Natural killer cell treated with Interleukin-12 subunit alpha and Interleukin-12 subunit beta and Interleukin-15 and Interleukin-18, amount 100 ng/mL, for 72 hours (primary cell): ENCODE data around the gene TFDP2. TPM values are rescaled to one million over a fixed set of nuclear protein-coding genes. Genes with fewer than 3 reads are reported as not detected.
"Not testable (repeated sequence)": the region's sequence is repeated elsewhere in the genome, so short reads cannot be mapped to it uniquely, and the experiment has no call there.

ENCODE experiments used
- ATAC-seq, 2 donors: fragments of 150-1000 bp; cut with Tn5 transposase in 1 of 2; sonication (Bioruptor Pico), chemical (Tn5 transposase) in 1 of 2; 2 replicates each; pipeline ENCODE4 v1.10.0; 2021
- DNase-seq: peaks from one replicate; pipeline ENCODE4 v3.0.0; 2022; ENCODE audit warnings: low spot score
- H3K27ac Mint-ChIP-seq, 2 donors: 1 replicate in 1 of 2; 2 replicates in 1 of 2; pipeline ENCODE4 v1.8.0; 2022; ENCODE audit warnings: mixed read lengths in 2 of 2, mild to moderate bottlenecking in 1 of 2, moderate library complexity in 1 of 2
- H3K27me3 Mint-ChIP-seq, 2 donors: 1 replicate in 1 of 2; 2 replicates in 1 of 2; pipeline ENCODE4 v1.8.0; 2022; ENCODE audit warnings: mixed read lengths in 2 of 2
- H3K36me3 Mint-ChIP-seq: one replicate; pipeline ENCODE4 v1.8.0; 2022; ENCODE audit warnings: mixed read lengths
- H3K4me1 Mint-ChIP-seq, 2 donors: 1 replicate in 1 of 2; 2 replicates in 1 of 2; pipeline ENCODE4 v1.8.0; 2022; ENCODE audit warnings: low read depth in 2 of 2, mixed read lengths in 2 of 2, mild to moderate bottlenecking in 1 of 2
- H3K4me3 Mint-ChIP-seq: one replicate; pipeline ENCODE4 v1.8.0; 2022; ENCODE audit warnings: mixed read lengths
- H3K9me3 Mint-ChIP-seq: 2 replicates; pipeline ENCODE4 v1.8.0; 2022; ENCODE audit warnings: mixed read lengths
- total RNA-seq, 2 donors: library from RNA; stranded (reverse); gene quantifications; one replicate each; pipeline ENCODE4 v1.2.3, GENCODE V29; 2022

The TFDP2 gene
- total RNA-seq, 2 donors from 2014 or later = 37.1 to 47.8 TPM

GRCh38 chr3:141920701-141921100 is 228.6 kb downstream of the TFDP2 start:
- H3K27me3 Mint-ChIP-seq = no peaks in the 10 kb centered on the region
- H3K4me1 Mint-ChIP-seq = no peaks in the 10 kb centered on the region
- H3K9me3 Mint-ChIP-seq = no peaks in the 10 kb centered on the region
- ATAC-seq = no peak
- no peak overlapping the region for H3K4me3 Mint-ChIP-seq
- no peak overlapping the region for H3K27ac Mint-ChIP-seq
- peaks cover 13% of the 10 kb centered on the region for H3K36me3 Mint-ChIP-seq
- DNase-seq = no peak

GRCh38 chr3:141915766-141916165 is 233.6 kb downstream of the TFDP2 start:
- no peak overlapping the region for H3K27ac Mint-ChIP-seq
- H3K9me3 Mint-ChIP-seq = peaks cover 3% of the 10 kb centered on the region
- no peak overlapping the region for H3K4me3 Mint-ChIP-seq
- ATAC-seq (no peak), DNase-seq (no peak)
- H3K4me1 Mint-ChIP-seq = peaks cover 2 to 5% of the 10 kb centered on the region in 2 donors
- H3K27me3 Mint-ChIP-seq = no peaks in the 10 kb centered on the region
- H3K36me3 Mint-ChIP-seq = peaks cover 17% of the 10 kb centered on the region

DNA sequence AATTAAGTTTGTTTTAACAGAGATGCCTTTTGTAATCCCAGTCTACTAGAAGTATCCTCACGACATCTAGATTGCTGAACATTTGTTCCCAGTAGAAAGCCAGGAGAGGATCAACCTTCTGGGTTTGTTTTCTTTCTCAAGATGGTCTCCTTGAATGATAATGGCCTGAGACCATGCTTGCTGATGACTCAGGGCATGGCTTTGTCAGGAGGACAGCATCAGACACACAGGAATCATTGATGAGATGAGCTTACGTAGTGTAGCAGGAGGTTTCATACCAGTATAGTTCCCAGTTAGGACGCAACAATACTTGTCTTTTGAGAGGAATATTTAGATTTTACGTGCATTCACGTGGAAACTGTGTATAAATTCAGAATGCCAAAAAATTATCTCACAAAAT is 234.3 kb downstream of the TFDP2 start:
- H3K36me3 Mint-ChIP-seq = peaks cover 17% of the 10 kb centered on the region
- ATAC-seq (no peak), DNase-seq (no peak)
- H3K27ac Mint-ChIP-seq = no peak overlapping the region
- H3K27me3 Mint-ChIP-seq = no peaks in the 10 kb centered on the region
- no peak overlapping the region for H3K4me3 Mint-ChIP-seq
- H3K9me3 Mint-ChIP-seq = peaks cover 3% of the 10 kb centered on the region
- H3K4me1 Mint-ChIP-seq = peaks cover 2 to 9% of the 10 kb centered on the region in 2 donors

DNA sequence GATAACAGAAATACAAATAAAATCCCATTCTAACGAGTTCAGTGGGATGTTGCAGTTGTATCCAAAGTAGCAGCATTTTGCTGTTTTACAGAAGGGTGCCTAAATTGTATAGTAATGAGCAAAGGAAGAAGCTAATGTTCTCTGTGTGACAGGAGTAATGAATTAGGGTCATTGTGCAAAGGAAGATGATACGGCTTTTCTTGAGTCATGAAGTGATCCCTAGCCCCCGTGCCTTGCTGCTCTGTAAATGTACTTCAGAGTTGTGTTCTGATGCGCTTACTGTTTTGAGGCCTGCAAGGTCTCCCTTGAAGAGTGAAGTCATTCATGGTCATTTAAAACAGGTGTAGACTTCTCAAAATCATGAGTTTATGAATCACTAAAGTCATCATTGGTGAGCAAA is 235.0 kb downstream of the TFDP2 start:
- peaks cover 20% of the 10 kb centered on the region for H3K36me3 Mint-ChIP-seq

DNA sequence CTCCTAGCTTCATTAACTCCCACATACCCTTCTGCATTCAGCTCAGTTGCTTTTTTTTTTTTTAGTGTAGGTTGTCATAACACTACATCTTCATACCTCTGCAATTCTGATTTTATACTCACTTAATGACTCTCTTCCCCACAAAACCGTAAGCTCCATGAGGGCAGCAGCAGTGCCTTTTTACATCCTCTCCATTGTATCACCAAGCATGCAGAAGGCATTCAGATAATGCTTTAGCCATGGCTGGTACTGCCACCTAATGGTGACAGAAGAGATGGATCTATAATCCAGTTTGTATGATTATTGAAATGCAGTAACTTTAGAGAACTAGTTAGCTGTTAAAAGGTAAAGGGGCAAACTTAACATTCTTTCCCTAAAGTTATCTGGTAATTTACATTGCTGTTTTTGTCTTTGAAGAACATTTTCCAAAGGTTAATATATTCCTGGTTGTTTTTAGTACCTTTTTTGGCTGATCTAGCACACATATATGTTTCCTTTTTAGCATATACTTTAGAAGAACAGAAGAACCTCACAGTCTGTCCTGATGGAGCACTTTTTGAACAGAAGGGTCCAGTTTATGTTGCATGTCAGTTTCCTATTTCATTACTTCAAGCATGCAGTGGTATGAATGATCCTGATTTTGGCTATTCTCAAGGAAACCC is 236.1 kb downstream of the TFDP2 start:
- Mint-ChIP-seq H3K36me3 (peaks cover 30% of the 10 kb centered on the region), H3K4me3 (no peak overlapping the region), H3K27me3 (no peaks in the 10 kb centered on the region), H3K4me1 (peaks cover 8 to 18% of the 10 kb centered on the region in 2 donors), H3K27ac (no peak overlapping the region), H3K9me3 (peaks cover 3% of the 10 kb centered on the region)
- ATAC-seq (peak in 1 of 2 donors; percentile 66), DNase-seq (peak; percentile 63)

More for the DNA sequence above, 235.0 kb downstream of the TFDP2 start:
- no peak for DNase-seq
- ATAC-seq = no peak
- H3K4me1 Mint-ChIP-seq = peaks cover 6 to 11% of the 10 kb centered on the region in 2 donors
- no peak overlapping the region for H3K4me3 Mint-ChIP-seq
- H3K9me3 Mint-ChIP-seq = peaks cover 3% of the 10 kb centered on the region
- H3K27ac Mint-ChIP-seq = no peak overlapping the region
- no peaks in the 10 kb centered on the region for H3K27me3 Mint-ChIP-seq

- not testable (repeated sequence) for H3K27ac Mint-ChIP-seq, ATAC-seq, DNase-seq, H3K9me3 Mint-ChIP-seq, H3K27me3 Mint-ChIP-seq, H3K4me3 Mint-ChIP-seq
- H3K4me1 Mint-ChIP-seq = peaks cover 10 to 23% of the 10 kb centered on the region in 2 donors
- H3K36me3 Mint-ChIP-seq = peaks cover 27% of the 10 kb centered on the region
Measured at GRCh38 chr3:141909986-141910385, 239.4 kb downstream of the TFDP2 start.

- no peak overlapping the region for H3K27ac Mint-ChIP-seq
- peaks cover 27% of the 10 kb centered on the region for H3K36me3 Mint-ChIP-seq
- peaks cover 3% of the 10 kb centered on the region for H3K9me3 Mint-ChIP-seq
- no peak for ATAC-seq
- DNase-seq = no peak
- H3K4me1 Mint-ChIP-seq = peaks cover 12 to 26% of the 10 kb centered on the region in 2 donors
- H3K4me3 Mint-ChIP-seq = no peak overlapping the region
- no peaks in the 10 kb centered on the region for H3K27me3 Mint-ChIP-seq
Measured at GRCh38 chr3:141909408-141909807, 239.9 kb downstream of the TFDP2 start.

DNA sequence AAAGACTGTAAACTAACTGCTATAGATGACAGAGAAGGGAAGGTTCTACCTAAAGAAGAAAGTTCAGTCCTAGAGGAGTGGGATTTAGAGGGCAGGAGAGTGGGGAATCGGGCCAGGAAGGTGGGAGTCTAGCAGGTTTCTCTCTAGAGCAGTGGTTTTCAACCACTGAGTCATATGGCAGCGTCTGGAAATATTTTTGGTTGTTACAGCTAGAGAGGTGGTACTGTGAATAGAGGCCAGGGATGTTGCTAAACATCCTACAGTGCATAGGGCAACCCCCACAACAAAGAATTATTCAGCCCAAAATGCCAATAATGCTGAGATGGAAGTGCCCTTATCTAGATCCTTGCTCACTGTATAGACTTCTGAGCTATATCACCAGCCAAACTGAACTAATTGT is 244.2 kb downstream of the TFDP2 start:
- no peaks in the 10 kb centered on the region for H3K9me3 Mint-ChIP-seq
- H3K4me3 Mint-ChIP-seq = peak overlapping the region; percentile 42
- no peaks in the 10 kb centered on the region for H3K27me3 Mint-ChIP-seq
- ATAC-seq (peak in 1 of 2 donors; percentile 45), DNase-seq (no peak)
- H3K36me3 Mint-ChIP-seq = peaks cover 17% of the 10 kb centered on the region
- H3K4me1 Mint-ChIP-seq = peaks cover 9 to 38% of the 10 kb centered on the region in 2 donors
- H3K27ac Mint-ChIP-seq = peak overlapping the region; percentile 4 to 65

DNA sequence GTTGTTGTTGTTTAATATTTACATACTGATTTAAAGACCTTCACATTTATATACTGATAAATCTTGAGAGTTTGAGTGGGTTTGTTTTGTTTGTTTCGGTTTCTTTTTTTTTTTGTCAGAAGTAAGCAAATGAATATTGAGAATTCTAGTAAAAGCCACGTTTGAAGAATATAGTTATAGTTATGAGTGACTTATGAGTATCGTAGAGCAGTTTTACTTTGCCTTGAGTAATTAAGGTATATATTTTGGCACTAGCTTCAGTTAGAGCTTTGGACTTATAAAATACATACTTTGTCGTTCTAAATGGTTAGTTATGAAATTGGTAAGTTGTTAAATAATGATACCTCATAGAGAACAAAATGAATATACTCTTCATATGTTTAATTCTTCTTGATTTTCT is 245.1 kb downstream of the TFDP2 start:
- no peaks in the 10 kb centered on the region for H3K9me3 Mint-ChIP-seq
- ATAC-seq (peak in 1 of 2 donors; percentile 85), DNase-seq (no peak)
- H3K4me3 Mint-ChIP-seq = peak overlapping the region; percentile 3
- peaks cover 5 to 36% of the 10 kb centered on the region in 2 donors for H3K4me1 Mint-ChIP-seq
- H3K36me3 Mint-ChIP-seq = peaks cover 12% of the 10 kb centered on the region
- no peaks in the 10 kb centered on the region for H3K27me3 Mint-ChIP-seq
- peak overlapping the region in 1 of 2 donors; percentile 65 for H3K27ac Mint-ChIP-seq

DNA sequence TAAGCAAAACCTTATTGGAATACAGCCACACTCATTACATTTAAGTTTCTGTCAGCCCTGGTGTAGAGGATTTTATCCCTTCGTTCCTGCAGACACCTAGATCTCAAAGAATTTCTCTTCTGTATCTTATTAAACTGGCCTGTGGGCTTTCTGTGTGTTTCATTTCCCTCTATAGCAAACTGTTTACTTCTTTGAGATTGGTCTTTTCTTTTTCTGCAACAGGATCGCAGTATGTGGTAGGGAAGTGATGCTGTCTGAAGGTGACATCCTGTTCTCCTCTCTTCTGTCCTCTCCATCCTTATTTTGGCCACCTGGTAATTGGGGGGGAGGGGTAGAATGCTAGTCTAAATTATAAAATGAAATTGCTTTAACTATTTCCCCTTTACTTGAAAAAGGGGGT is 247.4 kb downstream of the TFDP2 start:
- Mint-ChIP-seq H3K27ac (no peak overlapping the region), H3K36me3 (peaks cover 4% of the 10 kb centered on the region)
- DNase-seq = no peak

GRCh38 chr3:141900343-141900742 is 249.0 kb downstream of the TFDP2 start:
- Mint-ChIP-seq H3K27me3 (no peaks in the 10 kb centered on the region), H3K36me3 (peaks cover 8% of the 10 kb centered on the region), H3K9me3 (no peaks in the 10 kb centered on the region), H3K4me3 (no peak overlapping the region), H3K4me1 (peaks cover 7 to 43% of the 10 kb centered on the region in 2 donors), H3K27ac (no peak overlapping the region)
- peak in 1 of 2 donors; percentile 36 for ATAC-seq
- DNase-seq = no peak

More for the DNA sequence above, 247.4 kb downstream of the TFDP2 start:
- H3K4me3 Mint-ChIP-seq = no peak overlapping the region
- no peaks in the 10 kb centered on the region for H3K9me3 Mint-ChIP-seq
- no peak for ATAC-seq
- H3K27me3 Mint-ChIP-seq = no peaks in the 10 kb centered on the region
- H3K4me1 Mint-ChIP-seq = peaks cover 4 to 34% of the 10 kb centered on the region in 2 donors

DNA sequence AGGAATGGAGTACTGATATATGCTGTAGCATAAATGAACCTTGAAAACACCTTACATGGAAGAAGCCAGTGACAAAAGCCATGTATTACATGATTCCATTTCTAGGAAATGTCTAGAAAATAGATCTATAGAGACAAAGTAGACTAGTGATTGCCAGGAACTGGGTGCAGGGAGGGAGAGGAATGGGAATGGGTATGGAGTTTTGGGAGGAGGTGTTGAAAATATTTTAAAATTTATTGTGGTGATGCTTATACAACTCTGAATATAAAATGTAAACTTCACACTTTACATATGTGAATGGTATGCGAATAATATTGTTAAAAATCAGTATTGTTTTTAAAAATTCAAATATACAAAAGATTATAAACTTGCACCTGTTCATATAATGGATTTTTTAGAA is 250.4 kb downstream of the TFDP2 start:
- ATAC-seq (no peak), DNase-seq (no peak)
- no peaks in the 10 kb centered on the region for H3K9me3 Mint-ChIP-seq
- H3K27ac Mint-ChIP-seq = no peak overlapping the region
- peaks cover 8% of the 10 kb centered on the region for H3K36me3 Mint-ChIP-seq
- peaks cover 9 to 43% of the 10 kb centered on the region in 2 donors for H3K4me1 Mint-ChIP-seq
- H3K27me3 Mint-ChIP-seq = no peaks in the 10 kb centered on the region
- H3K4me3 Mint-ChIP-seq = no peak overlapping the region

DNA sequence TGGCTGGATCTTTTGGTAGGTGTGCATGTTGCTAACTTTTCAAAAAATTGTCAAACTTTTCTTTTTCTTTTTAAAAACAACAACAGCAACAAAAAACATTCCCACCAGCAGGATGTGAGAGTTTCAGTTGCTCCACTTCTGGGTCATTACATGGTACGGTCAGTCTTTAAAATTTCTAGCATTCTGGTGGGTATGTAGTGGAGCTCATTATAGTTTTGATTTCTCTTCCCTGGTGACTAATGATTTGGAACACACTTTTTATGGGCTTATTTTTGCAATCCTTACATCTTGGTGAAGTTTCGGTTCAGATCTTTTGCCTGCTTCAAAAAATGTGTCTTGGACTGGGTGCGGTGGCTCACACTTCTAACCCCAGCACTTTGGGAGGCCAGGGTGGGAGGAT is 253.6 kb downstream of the TFDP2 start:
- DNase-seq = no peak
- peaks cover 8% of the 10 kb centered on the region for H3K36me3 Mint-ChIP-seq
- H3K4me3 Mint-ChIP-seq = no peak overlapping the region
- no peak overlapping the region for H3K27ac Mint-ChIP-seq
- H3K27me3 Mint-ChIP-seq = no peaks in the 10 kb centered on the region
- no peak for ATAC-seq
- H3K9me3 Mint-ChIP-seq = no peaks in the 10 kb centered on the region
- H3K4me1 Mint-ChIP-seq = peaks cover 16 to 37% of the 10 kb centered on the region in 2 donors

- H3K27me3 Mint-ChIP-seq = no peaks in the 10 kb centered on the region
- peaks cover 18 to 32% of the 10 kb centered on the region in 2 donors for H3K4me1 Mint-ChIP-seq
- H3K4me3 Mint-ChIP-seq = no peak overlapping the region
- DNase-seq (no peak), ATAC-seq (no peak)
- peaks cover 8% of the 10 kb centered on the region for H3K36me3 Mint-ChIP-seq
- no peaks in the 10 kb centered on the region for H3K9me3 Mint-ChIP-seq
- H3K27ac Mint-ChIP-seq = no peak overlapping the region
Measured at GRCh38 chr3:141894524-141895176, 254.7 kb downstream of the TFDP2 start.
